ENCODE results near the gene TAS1R2. TPM values are rescaled to one million over a fixed set of nuclear protein-coding genes. Genes with fewer than 3 reads are reported as not detected.

Gene TAS1R2
- total and polyA plus RNA-seq, 2 of the 4 experiments (the other 2 are of a cell fraction): not detected

DNA sequence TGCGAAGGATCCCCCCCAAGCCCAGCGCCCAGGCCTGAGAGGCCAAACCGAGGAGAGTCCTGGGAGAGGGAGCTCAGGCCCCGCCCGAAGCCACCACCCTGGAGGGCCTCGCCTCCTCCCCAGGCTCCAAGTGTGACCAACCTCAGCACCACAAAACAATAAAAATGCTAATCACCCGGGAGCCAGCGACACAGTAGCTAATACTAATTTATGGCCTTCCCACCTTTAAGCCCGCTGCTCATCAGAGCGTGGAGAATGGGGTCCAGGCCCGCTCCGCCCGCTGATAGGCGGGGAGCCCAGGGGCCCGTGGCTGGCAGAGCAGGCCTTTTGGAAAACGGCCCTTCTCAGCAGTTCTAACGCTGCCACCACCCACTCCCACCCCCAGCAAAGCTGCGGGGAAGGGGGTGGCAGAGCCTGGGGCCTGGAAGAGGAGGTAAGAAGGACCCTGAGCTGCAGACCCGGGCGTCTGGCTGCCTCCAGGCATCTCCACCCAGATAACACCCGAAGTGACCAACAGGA lies 20.4 kb upstream of the TAS1R2 start:
- Histone ChIP-seq H2AK9ac (replicated peaks; ENCODE audit: low read depth, low read length, poor library complexity) (no peak overlapping the region), H3K4me1 (ENCODE audit: control insufficient read depth, insufficient read depth, low read length) (no peaks in the 10 kb centered on the region), H3K27ac (ENCODE audit: insufficient read depth, low read length) (no peak overlapping the region), H3K4me2 (ENCODE audit: low read depth, low read length) (no peak overlapping the region), H3K9me3 (ENCODE audit: control insufficient read depth, insufficient read depth, low read length) (no peaks in the 10 kb centered on the region), H3K18ac (ENCODE audit: low read depth, low read length) (no peak overlapping the region), H4K20me1 (ENCODE audit: insufficient read depth, low read length) (no peaks in the 10 kb centered on the region; the same call in none of the 2 replicates), H3K27me3 (ENCODE audit: control insufficient read depth, insufficient read depth, low read length) (no peaks in the 10 kb centered on the region), H4K91ac (ENCODE audit: insufficient read depth, low read depth, low read length) (no peak overlapping the region), H3K4ac (ENCODE audit: low read depth, low read length) (no peak overlapping the region), H3K9ac (ENCODE audit: low read depth, low read length) (no peak overlapping the region), H3K36me3 (ENCODE audit: control insufficient read depth, insufficient read depth, low read length) (peaks cover 2% of the 10 kb centered on the region), H2BK20ac (ENCODE audit: low read depth, low read length) (no peak overlapping the region), H2BK5ac (ENCODE audit: low read depth, low read length, poor library complexity, severe bottlenecking) (no peak overlapping the region), H2AK5ac (ENCODE audit: low read depth, low read length) (no peak overlapping the region), H2AFZ (replicated peaks; ENCODE audit: low read length, poor library complexity) (no peak overlapping the region), H3K9me1 (ENCODE audit: insufficient read depth, low read length) (no peaks in the 10 kb centered on the region), H3K56ac (ENCODE audit: extremely low read depth, insufficient read depth, low read length) (no peak overlapping the region), H3K79me1 (ENCODE audit: low read depth in 1 of 2, low read length in 2 of 2) (no peaks in the 10 kb centered on the region), H2BK15ac (ENCODE audit: low read depth, low read length) (no peak overlapping the region), H4K5ac (ENCODE audit: low read depth, low read length) (no peak overlapping the region), H4K8ac (ENCODE audit: low read depth in 2 of 2, low read length in 2 of 2) (no peak overlapping the region), H3K4me3 (ENCODE audit: insufficient read depth, low read depth, low read length) (no peak overlapping the region), H2BK120ac (ENCODE audit: low read depth, low read length) (no peak overlapping the region), H3K23ac (ENCODE audit: low read depth, low read length) (no peak overlapping the region), H3K14ac (replicated peaks; ENCODE audit: low read depth, low read length) (no peak overlapping the region)
- ChIA-PET CTCF (no interaction called here), POLR2A (ENCODE audit: unreplicated experiment) (no interaction called here)
- in situ Hi-C loops (cut with MboI; ENCODE audit: low sequenced_read_pairs) (loop anchor here (10.0 kb wide), 1 partner anchor 285 kb away; no protein-coding TSS in a partner anchor), dilution Hi-C loops (cut with HindIII; ENCODE audit: low sequenced_read_pairs, unreplicated experiment) (no loop called here), intact Hi-C loops (cut with micrococcal nuclease) (no loop called here)
- TF ChIP-seq NFE2L2 (IDR thresholded peaks at IDR 0.05; ENCODE audit: low read depth, low read length) (no peak), MXI1 (IDR thresholded peaks at IDR 0.05; ENCODE audit: borderline replicate concordance, low read depth, low read length) (no peak), RFX5 (IDR thresholded peaks at IDR 0.05; ENCODE audit: low read depth, low read length) (no peak), BHLHE40 (IDR thresholded peaks at IDR 0.05; ENCODE audit: low read depth, low read length) (no peak), CEBPB (IDR thresholded peaks at IDR 0.05; ENCODE audit: low read depth, low read length) (no peak), POLR2A (IDR thresholded peaks at IDR 0.05; ENCODE audit: low read depth, low read length) (no peak), FOS (IDR thresholded peaks at IDR 0.05; ENCODE audit: low read depth, low read length) (no peak), CHD1 (IDR thresholded peaks at IDR 0.05; ENCODE audit: low read depth, low read length) (no peak), MAFK (IDR thresholded peaks at IDR 0.05; ENCODE audit: low read depth, low read length) (no peak), MAZ (IDR thresholded peaks at IDR 0.05; ENCODE audit: borderline replicate concordance, low read depth, low read length) (no peak), RAD21 (IDR thresholded peaks at IDR 0.05; ENCODE audit: low read length) (no peak), SMC3 (IDR thresholded peaks at IDR 0.05; ENCODE audit: low read depth, low read length) (no peak), RCOR1 (IDR thresholded peaks at IDR 0.05; ENCODE audit: insufficient replicate concordance, low read length) (no peak)
- TF ChIP-seq, protein P1, sequence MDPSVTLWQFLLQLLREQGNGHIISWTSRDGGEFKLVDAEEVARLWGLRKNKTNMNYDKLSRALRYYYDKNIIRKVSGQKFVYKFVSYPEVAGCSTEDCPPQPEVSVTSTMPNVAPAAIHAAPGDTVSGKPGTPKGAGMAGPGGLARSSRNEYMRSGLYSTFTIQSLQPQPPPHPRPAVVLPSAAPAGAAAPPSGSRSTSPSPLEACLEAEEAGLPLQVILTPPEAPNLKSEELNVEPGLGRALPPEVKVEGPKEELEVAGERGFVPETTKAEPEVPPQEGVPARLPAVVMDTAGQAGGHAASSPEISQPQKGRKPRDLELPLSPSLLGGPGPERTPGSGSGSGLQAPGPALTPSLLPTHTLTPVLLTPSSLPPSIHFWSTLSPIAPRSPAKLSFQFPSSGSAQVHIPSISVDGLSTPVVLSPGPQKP (IDR thresholded peaks at IDR 0.05; ENCODE audit: borderline replicate concordance, low read depth, low read length): no peak
- TF ChIP-seq, protein P2, sequence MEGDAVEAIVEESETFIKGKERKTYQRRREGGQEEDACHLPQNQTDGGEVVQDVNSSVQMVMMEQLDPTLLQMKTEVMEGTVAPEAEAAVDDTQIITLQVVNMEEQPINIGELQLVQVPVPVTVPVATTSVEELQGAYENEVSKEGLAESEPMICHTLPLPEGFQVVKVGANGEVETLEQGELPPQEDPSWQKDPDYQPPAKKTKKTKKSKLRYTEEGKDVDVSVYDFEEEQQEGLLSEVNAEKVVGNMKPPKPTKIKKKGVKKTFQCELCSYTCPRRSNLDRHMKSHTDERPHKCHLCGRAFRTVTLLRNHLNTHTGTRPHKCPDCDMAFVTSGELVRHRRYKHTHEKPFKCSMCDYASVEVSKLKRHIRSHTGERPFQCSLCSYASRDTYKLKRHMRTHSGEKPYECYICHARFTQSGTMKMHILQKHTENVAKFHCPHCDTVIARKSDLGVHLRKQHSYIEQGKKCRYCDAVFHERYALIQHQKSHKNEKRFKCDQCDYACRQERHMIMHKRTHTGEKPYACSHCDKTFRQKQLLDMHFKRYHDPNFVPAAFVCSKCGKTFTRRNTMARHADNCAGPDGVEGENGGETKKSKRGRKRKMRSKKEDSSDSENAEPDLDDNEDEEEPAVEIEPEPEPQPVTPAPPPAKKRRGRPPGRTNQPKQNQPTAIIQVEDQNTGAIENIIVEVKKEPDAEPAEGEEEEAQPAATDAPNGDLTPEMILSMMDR (conservative IDR thresholded peaks at IDR 0.05; ENCODE audit: low read depth, low read length): no peak
- DNase-seq (no peak), ATAC-seq (ENCODE audit: low read depth) (no peak)
- WGBS, 2 experiments (ENCODE audit: extremely low coverage in 2 of 2, insufficient read length in 1 of 2): 92% methylated on average over 2 of the region's 21 CpGs; no CpG with 5 or more reads in 1 of the 2 experiments
- no TSS peak for BruUV-seq (replicated peaks)
